Measurements from ENCODE around the gene ASH1L.
"Not testable (repeated sequence)": the region's sequence is repeated elsewhere in the genome, so short reads cannot be mapped to it uniquely, and the experiment has no call there.

Gene ASH1L

DNA sequence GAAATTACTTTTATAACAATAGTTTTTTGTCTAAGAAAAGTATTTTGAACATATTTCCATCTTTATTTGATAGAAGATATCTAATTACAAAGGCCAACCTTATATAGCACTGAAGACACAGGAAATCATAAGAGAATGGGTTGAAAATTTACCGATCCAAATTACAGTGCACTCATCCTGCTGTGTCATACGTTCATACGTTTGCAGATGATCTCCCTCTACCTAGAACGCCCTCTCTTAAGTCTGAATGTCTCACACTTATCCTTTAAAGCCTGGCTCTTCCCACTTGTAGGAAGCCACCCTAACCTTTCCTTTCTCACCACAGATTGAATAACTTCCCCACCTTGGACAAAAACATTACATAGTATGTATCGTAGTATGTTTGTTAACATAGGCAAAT, 9.3 kb downstream of the ASH1L start:
- no peak for DNase-seq

DNA sequence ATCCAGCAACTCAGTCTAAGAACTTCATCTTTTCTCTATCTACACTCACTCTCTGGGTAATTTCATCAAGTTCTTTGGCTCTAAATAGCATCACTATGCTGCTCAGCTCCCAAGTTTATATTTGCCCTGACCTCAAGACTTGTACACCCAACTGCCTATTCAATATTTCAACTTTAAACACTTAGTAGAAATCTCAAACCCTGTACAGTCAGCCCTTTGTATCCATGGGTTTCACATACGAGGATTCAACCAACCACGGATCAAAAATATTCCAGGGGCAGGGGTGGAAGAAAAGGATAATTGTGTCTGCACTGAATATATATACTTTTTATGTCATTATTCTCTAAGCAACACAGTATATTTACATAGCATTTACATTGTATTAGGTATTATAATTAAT, 13.9 kb downstream of the ASH1L start:
- no peak for DNase-seq

DNA sequence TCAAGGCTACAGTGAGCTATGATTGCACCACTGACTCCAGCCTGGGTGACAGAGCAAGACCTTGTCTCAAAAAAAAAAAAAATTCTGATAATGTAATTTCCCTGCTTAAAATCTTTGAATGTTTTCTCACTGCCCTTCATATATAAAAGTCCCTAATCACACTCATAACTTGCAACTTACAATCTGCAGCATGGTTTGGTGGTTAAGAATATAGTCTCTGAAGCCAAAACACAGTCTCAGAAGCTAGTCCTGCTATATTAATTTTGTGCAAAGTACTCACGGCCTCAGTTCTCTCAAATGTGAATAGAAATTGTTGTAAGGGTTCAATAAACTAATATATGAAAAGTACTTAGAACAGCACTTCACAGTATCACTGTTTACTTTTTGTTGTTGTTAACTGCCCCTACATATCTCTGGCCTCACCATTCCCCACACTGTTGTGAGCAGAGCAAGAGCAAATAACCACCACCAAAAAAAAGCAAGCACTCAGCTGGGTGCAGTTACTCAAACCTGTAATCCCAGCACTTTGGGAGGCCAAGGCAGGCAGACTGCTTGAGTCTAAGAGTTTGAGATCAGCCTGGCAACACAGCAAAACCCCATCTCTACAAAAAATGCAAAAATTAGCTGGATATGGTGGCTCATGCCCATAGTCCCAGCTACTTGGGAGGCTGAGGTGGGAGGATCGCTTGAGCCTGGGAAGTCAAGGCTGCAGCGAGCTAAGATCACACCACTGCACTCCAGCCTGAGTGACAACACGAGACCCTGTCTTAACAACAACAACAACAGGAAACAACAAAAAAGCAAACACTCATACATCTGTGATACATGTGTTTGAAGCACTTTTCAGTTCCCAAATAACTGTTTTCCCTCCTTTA, 22.4 kb downstream of the ASH1L start:
- no peak for DNase-seq

DNA sequence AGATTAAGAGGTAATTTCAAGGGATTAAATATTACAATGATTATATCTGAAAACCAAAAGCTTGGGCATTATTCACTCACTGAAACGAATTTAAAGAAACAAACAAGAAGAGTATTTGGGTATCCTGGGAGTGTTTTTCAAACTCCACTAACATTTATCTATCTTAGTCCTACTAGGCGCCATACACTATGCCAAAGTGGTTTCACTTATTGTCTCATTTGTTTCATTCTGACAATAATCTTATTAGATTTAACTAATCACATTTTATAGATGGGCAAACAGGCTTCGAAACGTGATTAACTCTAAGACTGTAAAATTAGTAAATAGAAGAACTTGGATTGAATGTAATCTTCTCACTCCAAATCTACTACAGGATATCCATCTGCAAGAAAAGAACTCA, 25.4 kb downstream of the ASH1L start:
- no peak for DNase-seq

DNA sequence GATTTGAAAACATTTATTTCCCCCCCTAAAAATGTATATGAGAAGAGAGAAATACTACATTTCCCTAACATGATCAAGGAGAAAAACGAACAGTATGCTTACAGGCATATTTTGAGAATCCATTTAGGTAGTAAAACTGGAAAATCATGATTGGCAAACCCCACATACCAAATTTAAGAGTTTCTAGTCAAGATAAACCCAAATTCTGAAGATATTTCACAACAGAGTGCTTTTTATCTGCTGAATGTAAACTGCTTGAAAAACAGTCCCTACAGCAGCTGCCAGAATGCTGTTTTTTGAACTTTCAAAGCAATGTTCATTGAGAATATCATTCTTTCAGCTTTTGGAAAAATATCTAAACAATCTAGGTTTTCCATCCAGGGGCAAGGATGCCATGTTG, 31.0 kb downstream of the ASH1L start:
- DNase-seq: no peak

DNA sequence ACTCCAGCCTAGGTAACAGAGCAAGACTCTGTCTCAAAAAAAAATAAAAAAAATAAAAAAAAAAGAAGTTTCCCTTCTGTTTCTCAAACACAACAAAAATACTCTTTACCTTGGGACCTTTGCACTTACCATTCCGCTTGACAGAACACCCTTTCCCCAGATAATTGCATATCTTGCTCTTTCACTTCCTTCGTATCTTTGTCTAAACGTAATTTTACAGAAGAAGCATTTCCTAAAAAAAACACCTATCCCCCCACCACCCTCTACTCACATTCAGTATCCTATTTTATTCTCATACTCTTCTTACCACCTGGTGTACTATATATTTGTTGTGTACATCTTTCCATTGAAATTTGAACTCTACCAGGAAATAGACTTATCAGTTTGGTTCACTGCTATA, 32.7 kb downstream of the ASH1L start:
- DNase-seq: no peak

DNA sequence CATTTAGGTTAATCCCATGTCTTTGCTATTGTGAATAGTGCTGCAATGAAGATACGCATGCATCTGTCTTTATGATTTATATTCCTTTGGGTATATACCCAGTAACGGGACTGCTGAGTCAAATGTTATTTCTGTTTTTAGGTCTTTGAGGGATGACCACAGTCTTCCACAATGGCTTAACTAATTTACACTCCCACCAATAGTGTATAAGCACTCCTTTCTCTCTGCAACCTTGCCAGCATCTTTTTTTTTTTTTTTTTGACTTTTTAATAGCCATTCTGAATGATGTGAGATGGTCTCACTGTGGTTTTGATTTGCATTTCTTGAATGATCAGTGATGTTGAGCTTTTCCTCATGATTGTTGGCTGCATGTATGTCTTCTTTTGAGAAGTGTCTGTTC, 33.5 kb downstream of the ASH1L start:
- DNase-seq: no peak

DNA sequence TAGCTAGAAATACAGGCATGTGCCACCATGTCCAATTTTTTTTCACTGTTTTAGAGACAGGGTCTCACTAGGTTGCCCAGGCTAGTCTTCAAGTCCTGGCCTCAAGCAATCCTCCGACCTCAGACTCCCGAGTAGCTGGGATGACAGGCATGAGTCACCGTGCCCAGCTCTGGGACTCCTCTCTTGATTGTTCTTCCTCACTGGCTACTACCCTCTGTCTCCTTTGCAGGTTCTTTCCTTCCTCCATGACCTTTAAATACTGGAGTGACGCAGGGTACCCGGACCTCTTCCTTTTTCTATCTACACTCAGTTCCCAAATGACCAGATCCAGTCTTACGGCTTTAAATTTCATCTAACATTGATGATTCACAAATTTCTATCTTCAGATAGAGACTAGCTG, 34.9 kb downstream of the ASH1L start:
- DNase-seq: no peak

DNA sequence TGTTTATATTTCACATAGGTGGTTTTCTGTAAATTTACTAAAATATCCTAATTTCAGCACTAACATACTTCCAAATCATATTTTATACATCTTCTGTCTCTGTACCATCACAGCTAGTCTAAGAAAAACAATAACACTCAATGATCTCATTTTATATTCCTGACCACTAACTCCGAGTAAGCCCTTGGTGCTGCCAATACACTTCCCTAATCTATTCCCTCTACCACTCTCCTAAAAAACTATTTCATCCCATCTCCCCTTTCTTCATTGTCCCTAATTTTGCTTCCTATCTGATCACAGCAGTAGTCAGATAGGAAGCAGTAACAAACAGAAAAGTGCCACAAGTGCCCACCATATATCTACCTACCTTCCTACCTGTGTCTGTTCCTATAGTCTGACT, 36.2 kb downstream of the ASH1L start:
- DNase-seq: no peak

DNA sequence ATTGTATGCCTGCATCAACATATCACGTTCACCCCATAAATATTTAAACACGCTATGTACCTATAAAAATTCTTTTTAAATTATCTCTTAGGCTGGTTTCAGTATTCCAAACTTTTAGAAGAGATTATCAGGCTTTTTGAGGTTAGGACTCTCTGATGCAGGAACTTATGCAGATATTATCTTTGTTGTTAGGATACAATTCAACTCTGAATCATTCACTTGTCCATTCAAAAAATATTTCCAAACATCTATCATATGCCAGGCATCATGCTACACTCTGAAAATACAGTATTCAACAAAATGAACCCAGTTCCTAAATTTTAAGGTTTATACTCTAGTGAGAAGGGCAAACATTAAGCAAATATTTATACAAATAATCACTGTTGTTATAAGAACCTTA, 40.5 kb downstream of the ASH1L start:
- no peak for DNase-seq

DNA sequence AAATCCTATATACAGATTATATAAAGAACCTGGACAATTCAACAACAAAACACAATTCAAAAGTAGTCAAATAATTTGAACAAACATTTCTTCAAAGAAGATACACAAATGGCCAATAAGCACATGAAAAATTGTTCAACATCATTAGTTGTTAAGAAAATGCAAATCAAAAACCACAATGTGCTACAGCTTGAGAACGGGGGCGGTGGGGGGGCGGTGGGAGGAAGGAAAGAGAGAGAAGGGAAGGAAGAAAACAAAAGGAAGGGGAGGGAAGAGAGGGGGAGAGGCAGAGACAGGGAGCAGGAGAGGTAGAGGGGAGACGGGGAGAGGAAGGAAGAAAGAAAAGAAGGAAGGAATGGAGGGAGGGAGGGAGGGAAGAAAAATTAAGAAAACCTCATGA, 44.1 kb downstream of the ASH1L start:
- no peak for DNase-seq

DNA sequence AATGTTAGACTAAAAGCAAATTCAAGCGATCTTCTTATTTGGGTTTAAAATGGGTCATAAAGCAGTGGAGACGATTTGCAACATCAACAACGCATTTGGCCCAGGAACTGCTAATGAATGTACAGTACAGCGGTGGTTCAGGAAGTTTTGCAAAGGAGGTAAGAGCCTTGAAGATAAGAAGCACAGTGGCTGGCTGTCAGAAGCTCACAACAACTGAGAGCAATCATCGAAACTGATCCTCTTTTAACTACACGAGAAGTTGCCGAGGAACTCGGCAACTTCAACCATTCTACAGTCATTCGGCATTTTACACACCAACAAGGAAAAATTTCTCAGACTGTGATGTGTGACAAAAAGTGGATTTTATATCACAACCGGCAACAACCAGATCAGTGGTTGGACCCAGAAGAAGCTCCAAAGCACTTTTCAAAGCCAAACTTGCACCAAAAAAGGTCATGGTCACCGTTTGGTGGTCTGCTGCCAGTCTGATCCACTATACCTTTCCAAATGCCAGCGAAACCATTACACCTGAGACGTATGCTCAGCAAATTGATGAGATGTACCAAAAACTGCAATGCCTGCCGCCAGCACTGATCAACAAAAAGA, 47.9 kb downstream of the ASH1L start:
- no peak for DNase-seq

DNA sequence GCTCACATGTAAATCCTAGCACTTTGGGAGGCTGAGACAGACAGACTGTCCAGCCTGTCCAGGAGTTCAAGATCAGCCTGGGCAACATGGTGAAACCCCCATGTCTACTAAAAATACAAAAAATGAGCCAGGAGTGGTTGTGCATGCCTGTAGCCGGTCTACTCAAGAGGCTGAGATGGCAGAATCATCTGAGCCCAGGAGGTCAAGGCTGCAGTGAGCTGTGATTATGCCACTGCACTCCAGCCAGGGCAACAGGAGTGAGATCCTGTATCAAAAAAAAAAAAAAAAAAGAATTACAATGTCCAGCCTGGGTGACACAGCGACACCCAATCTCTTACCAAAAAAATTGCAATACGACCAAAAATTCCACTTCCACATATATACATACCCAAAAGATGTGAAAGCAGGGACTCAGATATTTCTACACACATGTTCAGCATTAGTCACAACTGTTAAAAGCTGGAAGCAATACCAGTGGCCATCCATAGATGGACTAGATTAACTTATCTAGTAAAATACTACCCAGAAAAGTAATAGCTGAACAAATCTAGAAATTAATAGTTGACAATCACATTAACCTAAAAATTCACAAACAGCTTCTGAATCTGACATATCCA, 49.2 kb downstream of the ASH1L start:
- no peak for DNase-seq

DNA sequence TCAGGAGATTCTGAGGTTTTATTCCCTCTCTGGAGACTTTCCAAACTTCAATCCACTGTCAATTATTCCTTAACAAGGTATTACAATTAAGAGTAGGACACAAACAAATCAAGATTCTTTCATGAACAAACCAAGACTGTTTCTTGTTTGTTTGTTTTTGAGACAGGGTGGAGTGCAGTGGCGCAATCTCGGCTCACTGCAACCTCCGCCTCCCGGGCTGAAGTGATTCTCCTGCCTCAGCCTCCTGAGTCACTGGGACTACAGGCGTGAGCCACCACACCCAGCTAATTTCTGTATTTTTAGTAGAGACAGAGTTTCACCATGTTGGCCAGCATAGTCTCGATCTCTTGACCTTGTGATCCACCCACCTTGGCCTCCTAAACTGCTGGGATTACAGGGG, 51.2 kb downstream of the ASH1L start:
- DNase-seq: not testable (repeated sequence)

DNA sequence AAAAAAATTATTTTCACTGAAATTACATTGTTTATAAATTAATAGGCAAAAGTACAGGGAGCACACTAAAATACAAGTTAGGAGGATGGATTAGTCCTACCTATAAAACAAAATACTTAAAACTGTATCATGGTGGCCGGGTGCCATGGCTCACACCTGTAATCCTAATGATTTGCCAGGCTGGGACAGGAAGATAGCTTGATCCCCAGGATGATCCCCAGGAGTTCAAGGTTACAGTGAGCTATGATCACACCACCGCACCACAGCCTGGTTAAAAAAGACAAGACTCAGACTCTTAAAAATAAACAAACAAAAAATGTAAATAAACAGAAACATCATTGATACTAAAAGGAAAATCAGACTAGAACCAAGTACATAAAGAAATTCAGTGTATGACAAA, 53.5 kb downstream of the ASH1L start:
- no peak for DNase-seq

DNA sequence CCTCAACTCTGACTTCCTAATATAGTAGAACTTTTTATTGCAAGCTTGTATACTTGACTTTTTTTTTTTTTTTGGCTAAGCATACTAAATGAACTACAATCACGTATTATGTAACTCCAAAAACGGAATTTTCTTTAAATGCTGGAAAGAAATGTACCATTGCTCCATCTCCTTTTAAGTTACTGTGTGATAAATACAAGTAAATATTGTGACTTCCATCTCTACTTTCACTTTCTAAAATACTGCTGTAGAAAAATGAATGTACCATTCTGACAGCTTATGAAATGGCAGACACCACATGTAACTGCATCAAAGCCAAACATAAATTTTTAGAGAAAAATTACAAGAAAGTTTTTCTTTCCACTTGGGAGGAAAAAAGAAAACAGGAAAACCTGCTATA, 54.7 kb downstream of the ASH1L start:
- no peak for DNase-seq

DNA sequence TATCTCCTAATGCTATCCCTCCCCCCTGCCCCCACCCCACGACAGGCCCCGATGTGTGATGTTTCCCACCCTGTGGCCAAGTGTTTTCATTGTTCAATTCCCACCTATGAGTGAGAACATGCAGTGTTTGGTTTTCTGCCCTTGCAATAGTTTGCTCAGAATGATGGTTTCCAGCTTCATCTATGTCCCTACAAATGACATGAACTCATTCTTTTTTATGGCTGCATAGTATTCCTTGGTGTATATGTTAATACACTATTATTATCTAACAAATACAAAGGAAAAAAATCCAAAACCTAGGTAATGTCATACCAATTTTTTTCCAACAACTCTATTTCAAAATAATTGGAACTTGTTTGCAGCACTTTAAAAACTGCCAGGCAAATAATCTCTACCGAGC, 56.6 kb downstream of the ASH1L start:
- DNase-seq: not testable (repeated sequence)

DNA sequence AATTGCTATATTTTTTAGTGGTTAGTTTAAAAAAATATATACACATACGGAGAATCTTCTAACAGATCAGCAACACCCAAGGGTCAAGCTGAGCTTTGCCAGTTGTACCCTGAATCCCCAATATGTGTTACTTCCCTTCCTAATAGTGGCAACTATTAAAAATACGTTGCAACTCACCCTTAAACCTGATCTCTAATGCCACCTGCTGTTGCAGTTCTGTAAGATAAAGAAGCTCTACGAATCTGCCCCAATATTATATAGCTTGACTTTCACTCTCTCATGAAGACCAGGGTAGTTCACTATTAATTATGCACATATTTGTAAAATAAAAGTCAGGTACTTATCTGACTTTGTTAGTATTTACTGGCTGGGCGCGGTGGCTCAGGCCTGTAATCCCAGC, 58.4 kb downstream of the ASH1L start:
- no peak for DNase-seq

DNA sequence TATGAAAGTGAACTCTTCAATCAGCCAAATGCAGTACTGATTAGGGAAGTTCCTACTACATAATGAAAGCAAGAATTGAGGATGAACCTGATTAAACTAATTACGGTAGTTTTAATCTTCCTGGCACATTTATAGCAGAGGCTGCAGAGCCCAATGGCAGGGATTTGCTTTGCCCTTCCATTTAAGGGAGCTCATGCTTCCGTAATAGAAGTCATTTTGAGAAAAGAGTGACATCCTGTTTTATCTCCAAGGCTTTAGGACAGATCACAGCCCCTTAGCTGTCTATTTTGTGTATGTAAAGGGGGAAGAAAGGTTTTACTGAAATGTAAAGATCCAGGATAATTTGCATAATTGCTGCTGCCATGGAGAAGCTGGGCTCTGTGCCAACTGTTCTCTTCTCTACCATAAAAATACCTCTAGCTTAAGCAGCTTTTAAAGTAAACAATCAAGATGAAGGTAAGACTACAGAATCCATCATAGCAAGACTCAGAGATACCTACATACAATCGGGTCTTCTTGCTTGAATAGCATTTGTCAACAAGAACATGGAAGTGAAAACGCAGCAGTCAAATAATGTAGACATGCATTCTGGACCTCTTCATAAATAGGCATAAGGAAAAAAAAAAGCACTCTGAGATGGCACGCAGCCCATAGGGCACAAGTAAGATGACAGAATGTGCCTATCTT, 62.5 kb downstream of the ASH1L start:
- no peak for DNase-seq

DNA sequence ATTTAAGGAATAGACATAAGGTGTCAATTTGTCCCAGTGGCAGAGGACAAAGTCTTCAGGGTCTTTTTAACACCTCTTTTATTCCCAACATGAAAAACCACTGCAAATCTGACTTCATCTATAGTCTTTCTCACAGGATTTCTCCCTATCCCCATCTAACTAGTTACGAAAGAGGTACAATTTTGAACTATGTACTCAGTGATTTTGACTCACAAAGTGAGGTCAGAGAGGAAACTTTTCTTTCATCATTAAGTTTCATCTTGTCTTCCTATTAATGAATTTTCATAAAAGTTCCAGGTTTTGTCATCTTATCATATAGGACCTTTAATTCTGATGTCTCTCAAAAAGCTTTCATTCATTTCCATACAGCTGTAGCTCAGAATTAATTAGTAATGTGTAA, 63.3 kb downstream of the ASH1L start:
- DNase-seq: no peak

DNA sequence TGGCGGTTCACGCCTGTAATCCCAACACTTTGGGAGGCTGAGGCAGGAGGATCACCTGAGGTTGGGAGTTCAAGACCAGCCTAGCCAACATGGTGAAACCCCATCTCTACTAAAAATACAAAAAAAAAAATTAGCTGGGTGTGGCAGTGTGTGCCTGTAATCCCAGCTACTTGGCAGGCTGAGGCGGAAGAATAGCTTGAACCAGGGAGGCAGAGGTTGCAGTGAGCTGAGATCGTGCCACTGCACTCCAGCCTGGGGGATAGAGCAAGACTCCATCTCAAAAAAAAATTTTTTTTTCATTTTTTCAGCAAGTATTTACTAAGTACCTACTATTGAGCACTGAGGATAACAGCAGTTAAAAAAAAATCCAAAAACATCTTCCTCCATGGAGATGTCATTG, 69.0 kb downstream of the ASH1L start:
- DNase-seq: not testable (repeated sequence)

DNA sequence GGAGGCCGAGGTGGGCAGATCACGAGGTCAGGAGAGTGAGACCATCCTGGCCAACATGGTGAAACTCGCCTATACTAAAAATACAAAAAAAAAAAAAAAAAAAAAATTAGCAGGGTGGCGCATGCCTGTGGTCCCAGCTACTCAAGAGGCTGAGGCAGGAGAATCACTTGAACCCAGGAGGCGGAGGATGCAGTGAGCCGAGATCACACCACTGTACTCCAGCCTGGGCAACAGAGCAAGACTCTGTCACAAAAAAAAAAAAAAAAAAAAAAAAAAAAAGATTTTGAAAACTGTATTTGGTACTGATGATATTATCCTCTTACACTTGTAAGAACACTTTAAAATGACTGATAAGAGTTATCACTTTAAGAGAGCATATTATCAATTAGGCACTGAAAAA, 74.2 kb downstream of the ASH1L start:
- not testable (repeated sequence) for DNase-seq

DNA sequence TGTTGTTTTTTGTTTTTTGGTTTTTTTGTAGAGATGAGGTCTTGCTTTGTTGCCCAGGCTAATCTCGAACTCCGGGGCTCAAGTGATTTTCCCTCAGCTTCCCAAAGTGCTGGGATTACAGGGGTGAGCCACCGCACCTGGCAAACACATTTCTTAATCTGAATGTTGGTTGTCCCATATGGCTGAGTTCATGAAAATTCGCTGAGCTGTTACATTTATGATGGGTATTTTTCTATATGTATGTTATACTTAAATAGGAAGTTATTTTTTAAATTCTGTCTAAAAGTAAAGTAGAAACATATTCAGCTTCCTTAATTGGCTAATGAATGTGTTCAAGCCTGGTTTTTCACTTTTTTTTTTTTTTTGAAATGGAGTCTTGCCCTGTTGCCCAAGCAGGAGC, 75.1 kb downstream of the ASH1L start:
- no peak for DNase-seq

DNA sequence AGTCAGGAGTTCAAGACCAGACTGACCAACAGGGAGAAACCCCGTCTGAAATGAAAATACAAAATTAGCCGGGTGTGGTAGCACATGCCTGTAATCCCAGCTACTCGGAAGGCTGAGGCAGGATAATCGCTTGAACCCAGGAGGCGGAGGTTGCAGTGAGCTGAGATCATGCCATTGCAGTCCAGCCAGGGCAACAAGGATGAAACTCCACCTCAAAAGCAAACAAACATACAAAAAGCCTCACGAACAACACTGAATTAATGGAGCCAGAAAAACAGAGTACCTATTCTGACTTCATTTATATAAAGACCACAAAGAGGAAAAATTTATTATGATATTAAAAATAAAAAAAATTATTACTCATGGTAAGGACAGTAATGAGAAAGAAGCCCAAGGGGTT, 75.7 kb downstream of the ASH1L start:
- DNase-seq: not testable (repeated sequence)
